CD14-positive monocyte (primary cell): ENCODE results near the gene YWHAQ. TPM values are rescaled to one million over a fixed set of nuclear protein-coding genes. Genes with fewer than 3 reads are reported as not detected.

ENCODE experiments used
- DNase-seq, 3 donors: peaks; one replicate each; pipeline ENCODE4 v3.0.0-alpha.2; 2011 to 2022
- H2AFZ ChIP-seq: 2 replicates; pipeline ENCODE4 v1.6.0; 2012; ENCODE audit warnings: mild to moderate bottlenecking, low read depth, low read length, inconsistent platforms; ENCODE audit not compliant: insufficient read depth, poor library complexity, severe bottlenecking
- H3K27ac ChIP-seq, 2 donors: 1 replicate in 1 of 2; 2 replicates in 1 of 2; pipeline ENCODE4 v1.5.1; 2012 to 2013; ENCODE audit warnings: low read length in 2 of 2, control low read depth in 1 of 2, inconsistent platforms in 1 of 2, low read depth in 1 of 2, mild to moderate bottlenecking in 1 of 2
- H3K27me3 ChIP-seq, 2 donors: one replicate each; pipeline versions ENCODE4 v1.6.0 to v1.6.1; 2011 to 2013; ENCODE audit warnings: low read length in 2 of 2; ENCODE audit not compliant: control insufficient read depth in 2 of 2, insufficient read depth in 2 of 2
- H3K36me3 ChIP-seq, 2 donors: replicated peaks in 1 of 2; 1 replicate in 1 of 2; 2 replicates in 1 of 2; pipeline versions ENCODE4 v1.5.1 to v1.6.1; 2012 to 2013; ENCODE audit warnings: low read length in 2 of 2, control low read depth in 1 of 2, inconsistent platforms in 1 of 2, mild to moderate bottlenecking in 1 of 2; ENCODE audit not compliant: insufficient read depth in 2 of 2, control insufficient read depth in 1 of 2
- H3K4me1 ChIP-seq, 2 donors: 1 replicate in 1 of 2; 2 replicates in 1 of 2; pipeline versions ENCODE4 v1.5.1 to v1.6.1; 2012 to 2013; ENCODE audit warnings: low read length in 2 of 2, control low read depth in 1 of 2, inconsistent platforms in 1 of 2, mild to moderate bottlenecking in 1 of 2, moderate library complexity in 1 of 2; ENCODE audit not compliant: insufficient read depth in 2 of 2, control insufficient read depth in 1 of 2
- H3K4me2 ChIP-seq: replicated peaks from 2 replicates; pipeline ENCODE3; 2012; ENCODE audit warnings: low read length, moderate library complexity, mild to moderate bottlenecking; ENCODE audit not compliant: poor library complexity, severe bottlenecking; ENCODE audit errors: extremely low read depth
- H3K4me3 ChIP-seq, 3 experiments: fragments of 200-600 bp in 1 of 3; sonication (generic) in 1 of 3; replicated peaks in 1 of 3; 1 replicate in 2 of 3; 2 replicates in 1 of 3; pipeline ENCODE4 v1.5.1; 2011 to 2013; ENCODE audit warnings: low read length in 3 of 3, mild to moderate bottlenecking in 3 of 3, control low read depth in 2 of 3, low read depth in 2 of 3, inconsistent platforms in 1 of 3, moderate library complexity in 1 of 3
- H3K79me2 ChIP-seq: 2 replicates; pipeline ENCODE4 v1.6.0; 2012; ENCODE audit warnings: mild to moderate bottlenecking, control low read depth, inconsistent platforms, low read length, moderate library complexity; ENCODE audit not compliant: insufficient read depth
- H3K9ac ChIP-seq: 2 replicates; pipeline ENCODE4 v1.6.0; 2017; ENCODE audit warnings: low read length, mild to moderate bottlenecking; ENCODE audit not compliant: insufficient read depth, poor library complexity, severe bottlenecking
- H3K9me3 ChIP-seq, 2 donors: replicated peaks in 1 of 2; 1 replicate in 1 of 2; 2 replicates in 1 of 2; pipeline versions ENCODE4 v1.5.1 to v1.6.1; 2012 to 2013; ENCODE audit warnings: low read length in 2 of 2, control low read depth in 1 of 2; ENCODE audit not compliant: control insufficient read depth in 1 of 2, insufficient read depth in 1 of 2
- H4K20me1 ChIP-seq: 2 replicates; pipeline ENCODE4 v1.6.0; 2012; ENCODE audit warnings: mild to moderate bottlenecking, low read length, control low read depth, moderate library complexity; ENCODE audit not compliant: insufficient read depth
- H3K27ac Mint-ChIP-seq, 7 donors: one replicate each; pipeline ENCODE4 v1.8.0; 2020; ENCODE audit warnings: mild to moderate bottlenecking in 7 of 7, mixed read lengths in 7 of 7, moderate library complexity in 6 of 7, inconsistent platforms in 2 of 7
- H3K27me3 Mint-ChIP-seq, 3 donors: one replicate each; pipeline ENCODE4 v1.8.0; 2021 to 2022; ENCODE audit warnings: low read depth in 3 of 3, mild to moderate bottlenecking in 3 of 3, mixed read lengths in 3 of 3, moderate library complexity in 3 of 3, inconsistent platforms in 1 of 3
- H3K36me3 Mint-ChIP-seq, 2 donors: one replicate each; pipeline ENCODE4 v1.8.0; 2020; ENCODE audit warnings: mixed read lengths in 2 of 2, inconsistent platforms in 1 of 2, mild to moderate bottlenecking in 1 of 2
- H3K4me1 Mint-ChIP-seq: one replicate; pipeline ENCODE4 v1.8.0; 2020; ENCODE audit warnings: mild to moderate bottlenecking, mixed read lengths
- H3K4me3 Mint-ChIP-seq, 2 donors: one replicate each; pipeline ENCODE4 v1.8.0; 2020; ENCODE audit warnings: mild to moderate bottlenecking in 2 of 2, mixed read lengths in 2 of 2, moderate library complexity in 1 of 2
- H3K9me3 Mint-ChIP-seq, 7 donors: one replicate each; pipeline ENCODE4 v1.8.0; 2020 to 2022; ENCODE audit warnings: mixed read lengths in 7 of 7, mild to moderate bottlenecking in 6 of 7, moderate library complexity in 6 of 7, inconsistent platforms in 2 of 7
- CTCF ChIP-seq: fragments of 200-600 bp; IDR thresholded peaks from one replicate; pipeline ENCODE4 v1.8.0; 2022; ENCODE audit warnings: antibody characterized with exemption, mild to moderate bottlenecking
- WGBS: methylation state at CpG from one replicate; pipeline ENCODE4 v1.1.5; 2013; ENCODE audit warnings: missing lambda C conversion rate; ENCODE audit not compliant: insufficient coverage; 5-methylcytosine and 5-hydroxymethylcytosine counted together
- intact Hi-C, 2 donors: fragments of 100-400 bp; cut with micrococcal nuclease; formaldehyde crosslinking; loops; one replicate each; pipeline versions ENCODE4 v1.15.0 to v1.15.1; 2023
- polyA plus RNA-seq, 3 donors: library from polyadenylated mRNA; depleted of rRNA in 1 of 3; unstranded in 2 of 3; stranded (reverse) in 1 of 3; fragments of 300-500 nt in 2 of 3; fragments of >200 nt in 1 of 3; fragmentation: Illumina TruSeq in 2 of 3; gene quantifications; 1 replicate in 2 of 3; 2 replicates in 1 of 3; pipeline ENCODE4 v1.2.3, GENCODE V29; 2012 to 2021

The YWHAQ gene
- polyA plus RNA-seq, 3 donors = 60.9 to 173 (median 165) TPM

- TF ChIP-seq CTCF = no peak
- Histone ChIP-seq H3K9me3 (no peaks in the 10 kb centered on the region), H3K79me2 (no peaks in the 10 kb centered on the region), H3K4me3 (no peak overlapping the region), H3K36me3 (no peaks in the 10 kb centered on the region), H3K9ac (no peak overlapping the region), H2AFZ (no peak overlapping the region), H3K4me2 (no peak overlapping the region), H3K27me3 (no peaks in the 10 kb centered on the region), H4K20me1 (no peaks in the 10 kb centered on the region), H3K4me1 (no peaks in the 10 kb centered on the region), H3K27ac (no peak overlapping the region)
- H3K27me3 Mint-ChIP-seq = peaks cover 0 to 2% (median 0%) of the 10 kb centered on the region in 3 donors
- H3K4me1 Mint-ChIP-seq = no peaks in the 10 kb centered on the region
- H3K36me3 Mint-ChIP-seq = no peaks in the 10 kb centered on the region
- no peaks in the 10 kb centered on the region for H3K9me3 Mint-ChIP-seq
- H3K27ac Mint-ChIP-seq = no peak overlapping the region
- WGBS = 100% methylated on average over 3 of the region's 11 CpGs
- no peak overlapping the region for H3K4me3 Mint-ChIP-seq
- peak in 1 of 3 donors; percentile 33 for DNase-seq
- intact Hi-C loops = loop anchor here (5.0 to 10.0 kb wide), 2 partner anchors 37 to 51 kb away; no protein-coding TSS in a partner anchor
These were observed 65.2 kb downstream of the YWHAQ start for GRCh38 chr2:9565436-9566153.

- intact Hi-C loops = loop anchor here in 1 of 2 donors (10.0 kb wide), 1 partner anchor 46 kb away; no protein-coding TSS in a partner anchor
- no CpG with 5 or more reads among the region's 2 CpGs for WGBS
- Mint-ChIP-seq H3K27ac (peak overlapping the region in 1 of 7 donors; percentile 63), H3K36me3 (no peaks in the 10 kb centered on the region), H3K27me3 (peaks cover 0 to 5% (median 0%) of the 10 kb centered on the region in 3 donors), H3K4me3 (no peak overlapping the region), H3K9me3 (peaks cover 0 to 5% (median 0%) of the 10 kb centered on the region in 7 donors), H3K4me1 (peaks cover 10% of the 10 kb centered on the region)
- no peak for TF ChIP-seq CTCF
- Histone ChIP-seq H3K4me3 (no peak overlapping the region), H3K4me1 (peaks cover 4 to 10% of the 10 kb centered on the region in 2 donors), H3K9ac (no peak overlapping the region), H3K36me3 (no peaks in the 10 kb centered on the region), H3K9me3 (no peaks in the 10 kb centered on the region), H3K27ac (no peak overlapping the region), H3K27me3 (no peaks in the 10 kb centered on the region), H3K4me2 (no peak overlapping the region), H3K79me2 (peaks cover 12% of the 10 kb centered on the region), H4K20me1 (no peaks in the 10 kb centered on the region), H2AFZ (no peak overlapping the region)
- DNase-seq = no peak
These were observed 70.2 kb downstream of the YWHAQ start for GRCh38 chr2:9560628-9561027.
